Right lung (tissue), 5 donors: ENCODE data around the gene FOXN3. TPM values are rescaled to one million over a fixed set of nuclear protein-coding genes. Genes with fewer than 3 reads are reported as not detected.
"Not testable (repeated sequence)": the region's sequence is repeated elsewhere in the genome, so short reads cannot be mapped to it uniquely, and the experiment has no call there.

Experiments used
- DNase-seq, 2 donors: peaks; one replicate each; pipeline ENCODE4 v3.0.0-alpha.2; 2013
- polyA plus RNA-seq, 5 donors: library from polyadenylated mRNA; unstranded; fragments of 120-200 nt; gene quantifications; one replicate each; pipeline versions ENCODE4 v1.2.1 to v1.2.3, GENCODE V29; 2013; ENCODE audit warnings: inconsistent platforms in 1 of 5, low replicate concordance in 1 of 5; ENCODE audit not compliant: insufficient read length in 5 of 5, insufficient read depth in 1 of 5

Gene FOXN3
- polyA plus RNA-seq, 5 donors: 34.0 to 48.1 (median 45.4) TPM

GRCh38 chr14:89202413-89203190 is 214.4 kb downstream of the FOXN3 start:
- DNase-seq: no peak

DNA sequence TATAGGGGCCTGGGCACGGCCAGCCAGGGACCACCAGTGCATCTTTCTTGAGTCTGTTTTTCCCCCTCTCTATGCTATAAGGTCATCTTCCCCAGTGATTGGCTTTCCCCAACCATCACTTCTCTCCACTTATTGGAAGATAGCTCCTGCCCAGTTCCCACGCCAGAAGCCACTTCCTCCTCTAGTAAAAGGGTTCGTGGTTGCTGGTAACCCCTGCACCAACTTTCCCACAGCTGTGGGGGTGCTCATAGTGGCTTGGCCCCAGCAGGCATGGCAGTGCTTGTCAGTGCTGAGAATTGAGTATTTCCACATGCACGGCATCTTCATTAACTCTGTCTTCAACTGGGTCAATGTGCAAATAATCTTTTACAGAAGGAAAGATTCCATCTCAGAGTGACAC is 215.4 kb downstream of the FOXN3 start:
- DNase-seq: no peak

DNA sequence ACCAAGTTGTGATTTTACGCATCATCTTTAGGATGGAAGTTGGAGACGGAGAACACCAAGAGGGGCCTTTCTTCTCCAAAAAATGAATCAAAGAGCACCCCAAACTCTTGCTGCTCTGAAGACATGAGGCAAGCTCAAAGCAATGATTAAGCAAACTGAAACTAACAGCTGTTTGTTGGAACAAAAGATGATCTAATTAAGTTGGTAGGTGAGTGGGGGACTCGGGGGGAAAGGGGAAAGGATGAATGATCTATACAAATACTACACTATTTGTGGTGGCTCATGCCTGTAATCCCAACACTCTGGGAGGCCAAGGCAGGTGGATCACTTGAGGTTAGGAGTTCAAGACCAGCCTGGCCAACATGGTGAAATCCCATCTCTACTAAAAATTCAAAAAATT is 217.7 kb downstream of the FOXN3 start:
- DNase-seq: not testable (repeated sequence)

DNA sequence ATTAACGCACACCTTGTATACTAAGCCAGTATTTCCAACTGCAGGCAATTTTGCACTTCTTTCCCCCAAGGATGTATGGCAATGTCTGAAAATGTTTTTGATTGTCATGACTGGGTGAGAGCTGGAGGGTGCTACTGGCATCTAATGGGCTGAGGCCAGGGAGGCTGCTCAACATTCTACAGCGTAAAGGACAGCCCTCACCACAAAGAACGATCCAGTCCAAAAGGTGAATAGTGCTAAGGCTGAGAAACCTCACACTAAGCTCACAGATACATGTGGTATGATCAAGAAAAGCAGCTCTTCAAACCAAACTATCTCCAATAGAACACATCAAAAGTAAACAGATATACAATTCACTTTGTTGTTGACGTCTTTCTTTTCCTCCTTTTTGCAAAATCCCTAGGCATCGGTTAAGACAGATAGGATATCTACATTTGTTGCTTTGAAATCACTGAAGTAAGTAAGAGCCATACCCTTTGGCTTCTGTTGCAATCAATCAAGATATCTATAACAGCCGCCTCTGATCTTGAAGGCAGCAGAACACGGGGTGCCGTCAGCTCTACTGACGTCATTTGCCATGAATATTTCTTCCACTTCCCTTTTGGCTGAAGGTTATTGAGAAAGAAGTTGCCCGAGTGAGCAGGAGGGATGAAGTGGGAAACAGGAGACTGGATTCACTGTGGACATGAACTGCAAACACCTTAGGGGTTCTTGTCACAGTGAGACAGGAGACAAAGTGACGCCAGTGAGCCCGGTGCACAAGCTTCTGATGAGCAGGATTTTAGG is 218.3 kb downstream of the FOXN3 start:
- DNase-seq: no peak

DNA sequence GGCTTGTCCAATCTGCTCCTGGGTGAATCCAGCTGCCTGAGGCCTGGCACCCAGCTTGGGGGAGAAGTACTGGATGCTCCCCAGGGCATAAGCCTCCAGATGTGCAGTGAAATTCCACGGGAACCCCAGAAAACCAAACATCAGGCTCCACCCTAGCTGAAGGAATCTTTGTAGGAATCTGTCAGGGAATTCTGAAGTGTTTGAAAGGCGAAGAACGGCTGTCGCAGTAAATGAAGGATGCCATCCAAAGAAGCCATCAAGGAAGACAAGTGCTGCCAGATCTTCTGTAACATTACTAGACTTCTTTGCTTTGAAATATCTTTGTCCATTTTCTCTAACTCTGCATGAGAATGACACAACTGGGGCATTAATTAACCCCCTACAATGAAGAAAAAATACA is 219.4 kb downstream of the FOXN3 start:
- no peak for DNase-seq

DNA sequence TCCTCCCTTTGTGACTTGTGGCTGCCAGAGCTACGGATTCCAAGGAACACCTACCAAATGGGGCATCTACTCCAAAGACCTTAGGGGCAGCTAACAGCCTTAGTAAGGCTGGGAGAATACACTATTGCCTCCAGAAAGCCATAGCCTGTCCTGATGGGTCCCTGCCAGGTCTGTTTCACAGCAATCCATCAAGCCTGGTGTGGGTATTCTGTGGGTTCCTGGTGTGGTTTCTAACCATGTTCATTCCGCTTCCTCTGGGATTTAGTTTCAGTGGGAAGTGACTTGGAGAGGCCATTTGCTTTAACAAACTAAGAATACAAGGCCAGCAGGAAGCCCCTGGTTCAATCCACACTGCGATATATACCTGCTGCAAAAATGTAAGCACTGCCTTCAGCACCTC is 220.5 kb downstream of the FOXN3 start:
- no peak for DNase-seq

- no peak for DNase-seq
These were observed 222.7 kb downstream of the FOXN3 start for GRCh38 chr14:89194376-89194775.

- DNase-seq: no peak
These were observed 226.1 kb downstream of the FOXN3 start for GRCh38 chr14:89190765-89191513.

DNA sequence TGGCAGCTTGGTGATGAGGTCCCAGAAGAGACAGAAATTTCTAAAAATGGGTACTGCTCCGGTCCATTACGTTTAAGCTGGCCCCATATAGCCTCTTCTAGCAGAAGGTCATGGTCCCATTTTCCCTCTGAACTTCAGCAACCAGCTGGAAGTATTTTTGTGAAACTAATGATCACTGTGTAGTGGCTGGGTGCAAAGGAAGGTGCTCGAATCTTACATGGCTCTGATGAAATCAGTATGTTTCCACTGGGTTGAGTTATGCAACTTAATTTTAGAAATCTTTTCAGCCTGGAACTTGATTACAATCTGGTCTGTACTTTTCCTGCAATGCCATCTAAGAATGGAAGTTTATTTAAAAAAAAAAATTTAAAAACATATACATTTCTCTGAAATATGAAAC is 228.5 kb downstream of the FOXN3 start:
- DNase-seq: no peak

DNA sequence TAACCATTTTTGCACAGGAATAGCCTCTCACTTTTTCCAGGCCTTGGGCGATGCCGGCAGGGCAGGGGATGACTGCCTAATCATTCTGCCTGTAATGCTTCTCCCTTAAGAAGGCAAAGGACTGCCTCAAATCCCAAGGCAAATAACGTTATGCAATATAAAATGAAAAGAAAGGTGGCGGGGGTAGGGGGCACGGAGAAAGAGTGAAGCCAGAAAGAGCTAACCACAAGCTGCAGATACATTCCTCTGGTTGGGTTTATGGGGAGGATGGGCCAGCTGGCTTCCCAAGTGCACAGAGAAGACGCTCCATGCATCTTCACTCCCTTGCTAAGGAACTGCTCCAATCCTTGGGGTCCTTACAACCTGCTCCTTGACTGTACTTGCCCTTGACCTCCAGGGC is 229.5 kb downstream of the FOXN3 start:
- no peak for DNase-seq

DNA sequence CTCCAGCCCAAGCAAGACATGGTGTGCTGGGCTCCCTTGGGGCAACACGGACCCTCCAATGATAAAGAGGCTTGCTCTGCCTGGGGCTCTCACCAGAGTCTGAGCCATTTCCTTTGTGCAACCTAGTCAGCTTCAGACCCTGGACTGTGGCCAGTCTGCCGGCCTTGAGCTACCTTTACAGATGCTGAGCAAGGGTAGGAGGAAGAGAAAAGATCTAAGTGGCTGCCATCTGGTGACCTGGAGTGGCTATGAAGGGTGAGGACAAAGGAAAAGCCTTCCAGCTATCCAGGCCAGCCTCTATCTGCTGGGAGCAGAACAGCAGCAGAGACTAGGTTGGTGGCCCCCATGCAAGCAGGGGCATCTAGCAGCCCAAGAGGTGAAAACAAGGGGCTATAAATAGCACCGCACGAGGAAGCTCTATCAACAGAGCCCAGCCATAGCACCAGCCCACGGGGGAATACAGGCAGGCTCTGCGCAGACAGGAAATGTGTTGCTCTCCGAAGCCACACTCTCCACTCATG is 230.1 kb downstream of the FOXN3 start:
- DNase-seq: no peak

- no peak for DNase-seq
These were observed 230.8 kb downstream of the FOXN3 start for GRCh38 chr14:89185919-89186855.

DNA sequence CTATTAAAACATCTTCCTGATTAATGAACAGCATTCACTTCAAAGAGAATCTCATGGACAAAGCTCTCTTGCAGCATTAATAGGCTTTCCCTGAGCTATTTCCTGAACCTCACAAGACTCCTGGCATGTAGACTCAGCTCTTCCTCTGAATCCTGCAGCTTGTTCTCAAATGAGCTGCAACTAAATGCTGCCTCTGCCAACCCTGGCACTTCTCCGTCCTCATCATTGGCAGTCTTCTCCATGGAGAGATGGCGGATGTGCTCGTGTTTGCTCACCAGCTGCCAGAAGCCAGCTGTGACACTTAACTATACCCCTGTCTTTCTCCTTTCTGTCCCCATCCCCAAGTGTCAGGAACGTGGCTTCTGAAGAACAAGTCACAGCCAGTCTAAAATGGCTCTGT is 232.1 kb downstream of the FOXN3 start:
- DNase-seq: peak; percentile 54 to 57

DNA sequence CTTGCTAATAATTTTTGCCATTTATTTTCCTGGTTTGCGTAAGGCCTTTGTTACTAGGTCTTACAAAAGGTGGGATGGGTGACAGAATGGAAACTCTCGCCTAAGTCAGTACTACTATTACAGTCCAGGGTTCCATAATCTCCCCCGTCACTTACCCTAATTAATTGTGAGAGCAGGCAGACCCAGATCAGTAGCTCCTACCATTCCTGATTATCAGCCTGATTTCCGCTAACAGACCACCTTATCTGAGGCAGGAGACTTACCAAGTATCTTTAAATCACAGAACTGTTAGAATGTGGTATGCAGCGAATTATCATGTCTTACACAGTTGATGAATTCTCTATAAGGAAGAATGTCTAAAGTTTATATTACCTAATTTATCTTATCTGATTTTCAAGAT is 234.7 kb downstream of the FOXN3 start:
- DNase-seq: no peak

DNA sequence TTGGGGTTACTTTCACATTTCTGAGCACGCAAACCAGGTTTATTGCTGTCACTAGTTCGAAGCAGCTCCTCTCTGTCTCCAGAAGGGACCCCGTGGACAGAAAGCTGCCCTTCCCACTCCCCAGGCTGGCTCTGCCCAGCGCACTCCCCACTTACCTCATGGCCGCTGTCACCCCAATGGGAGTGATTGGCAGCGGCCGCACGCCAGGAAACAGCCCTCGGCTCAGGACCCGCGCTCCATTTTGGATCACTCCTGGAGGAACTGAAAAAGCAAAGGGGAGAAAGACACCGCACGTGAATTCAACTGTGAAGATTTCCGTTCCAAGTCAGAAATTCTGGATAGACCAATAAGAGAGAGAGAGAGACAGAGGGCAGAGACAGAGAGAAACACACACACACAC is 236.5 kb downstream of the FOXN3 start:
- no peak for DNase-seq

DNA sequence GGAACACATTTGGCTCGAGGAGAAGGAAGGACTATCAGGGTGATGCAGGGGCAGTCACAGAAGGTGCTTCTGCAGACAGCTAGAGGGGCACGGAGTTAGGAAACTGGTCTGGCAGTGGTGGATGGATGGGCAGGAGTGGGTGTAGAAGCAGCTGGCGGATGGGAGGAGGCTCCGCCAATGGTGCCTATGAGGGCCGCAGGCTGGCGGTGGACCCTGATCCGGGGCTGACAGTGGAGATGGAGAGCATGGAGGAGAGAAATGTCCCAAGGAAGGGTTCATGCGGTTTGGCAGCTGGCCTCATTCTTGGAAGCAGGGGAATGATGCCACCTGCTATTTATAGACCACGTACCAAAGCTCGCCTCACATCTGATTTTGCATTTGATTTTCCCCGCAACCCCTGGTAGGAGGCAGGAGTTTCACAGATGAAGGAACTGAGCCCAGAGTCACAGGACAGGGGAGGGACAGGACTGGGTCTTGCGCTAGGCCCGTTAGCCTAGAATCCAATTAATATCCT is 237.1 kb downstream of the FOXN3 start:
- no peak for DNase-seq

DNA sequence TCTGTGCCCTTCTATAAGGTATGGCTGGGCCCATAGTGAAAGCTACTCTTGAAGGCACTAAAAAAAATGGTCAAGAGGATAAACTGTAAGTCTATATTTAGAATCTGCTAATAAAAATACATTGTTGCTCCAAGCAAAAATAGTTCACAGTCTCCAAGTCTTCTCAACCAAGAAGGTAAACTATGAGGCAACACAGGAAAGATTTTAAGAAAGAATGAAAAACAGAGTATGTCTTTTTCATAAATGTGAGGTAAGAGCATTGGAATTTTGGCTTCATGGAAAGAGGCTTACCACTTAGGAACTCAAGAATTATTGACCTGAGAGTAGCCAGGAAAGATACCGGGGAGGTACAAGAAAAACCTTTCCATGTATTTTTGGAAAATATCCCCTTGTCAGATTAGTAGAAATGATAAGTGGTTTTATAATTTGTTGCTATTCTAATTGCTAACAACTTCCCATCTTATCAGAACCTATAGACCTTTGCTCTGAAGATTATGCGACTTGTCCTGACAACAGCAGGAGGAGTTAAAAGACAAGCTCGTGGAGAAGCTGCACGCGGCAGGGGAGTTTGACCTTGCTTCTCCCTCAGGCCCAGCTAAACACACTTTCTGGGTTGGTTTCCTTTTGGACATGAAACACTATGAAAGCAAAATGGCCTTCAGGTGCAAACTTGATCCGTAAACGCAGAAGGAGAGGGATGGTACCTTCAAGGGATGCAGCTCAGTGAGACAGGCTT is 238.1 kb downstream of the FOXN3 start:
- DNase-seq: no peak

- DNase-seq: no peak
These were observed 238.7 kb downstream of the FOXN3 start for GRCh38 chr14:89178376-89178775.

DNA sequence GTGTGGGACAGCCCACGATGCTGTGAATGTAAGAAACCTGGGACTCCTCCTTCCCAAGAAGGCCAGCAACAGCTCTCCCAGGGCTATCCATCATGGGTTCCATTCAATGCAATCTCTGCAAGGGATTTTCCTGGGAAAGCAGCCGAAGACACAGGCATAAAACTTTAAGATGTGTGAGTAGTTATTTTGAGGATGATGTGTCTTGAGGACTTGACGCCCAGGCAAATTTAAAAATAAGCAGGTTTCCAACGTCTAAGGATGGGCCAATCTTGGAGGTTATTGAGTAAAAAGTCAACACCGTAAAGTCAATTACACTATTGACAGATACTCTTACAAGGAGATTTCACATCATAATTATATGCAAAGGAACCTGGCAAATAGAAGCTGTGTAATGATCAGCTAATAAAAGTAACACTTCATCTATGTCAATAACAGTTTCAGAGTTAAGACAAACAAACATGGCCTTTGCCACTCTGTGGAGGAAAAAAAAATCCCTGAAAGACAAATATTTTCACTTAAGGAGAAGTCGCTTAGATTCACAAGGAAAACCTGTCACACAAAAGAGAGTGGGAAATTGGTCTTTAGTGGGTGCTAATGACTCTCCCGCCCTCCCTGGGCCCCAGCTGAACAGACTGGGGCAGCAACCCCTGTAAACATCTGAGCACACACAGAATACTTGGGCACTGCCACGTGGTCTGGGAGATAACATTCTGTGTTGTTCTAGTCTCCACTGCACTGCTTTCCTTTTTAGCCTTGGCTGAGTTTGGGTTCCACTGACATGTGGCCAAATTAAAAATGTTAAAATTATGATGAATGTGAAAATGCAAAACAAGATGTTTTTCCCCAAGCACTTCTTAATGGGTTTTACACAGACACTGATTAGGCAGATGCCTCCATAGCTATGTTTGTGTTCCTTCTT is 240.9 kb downstream of the FOXN3 start:
- DNase-seq: peak; percentile 61 to 66
